ENCODE data around the gene OTOF. TPM values are rescaled to one million over a fixed set of nuclear protein-coding genes. Genes with fewer than 3 reads are reported as not detected.

The OTOF gene
- total and polyA plus RNA-seq, 2 donors (not counting 3 experiments of a cell fraction or from before 2014, with no cell fraction given), result 0.06 to 0.22 TPM

DNA sequence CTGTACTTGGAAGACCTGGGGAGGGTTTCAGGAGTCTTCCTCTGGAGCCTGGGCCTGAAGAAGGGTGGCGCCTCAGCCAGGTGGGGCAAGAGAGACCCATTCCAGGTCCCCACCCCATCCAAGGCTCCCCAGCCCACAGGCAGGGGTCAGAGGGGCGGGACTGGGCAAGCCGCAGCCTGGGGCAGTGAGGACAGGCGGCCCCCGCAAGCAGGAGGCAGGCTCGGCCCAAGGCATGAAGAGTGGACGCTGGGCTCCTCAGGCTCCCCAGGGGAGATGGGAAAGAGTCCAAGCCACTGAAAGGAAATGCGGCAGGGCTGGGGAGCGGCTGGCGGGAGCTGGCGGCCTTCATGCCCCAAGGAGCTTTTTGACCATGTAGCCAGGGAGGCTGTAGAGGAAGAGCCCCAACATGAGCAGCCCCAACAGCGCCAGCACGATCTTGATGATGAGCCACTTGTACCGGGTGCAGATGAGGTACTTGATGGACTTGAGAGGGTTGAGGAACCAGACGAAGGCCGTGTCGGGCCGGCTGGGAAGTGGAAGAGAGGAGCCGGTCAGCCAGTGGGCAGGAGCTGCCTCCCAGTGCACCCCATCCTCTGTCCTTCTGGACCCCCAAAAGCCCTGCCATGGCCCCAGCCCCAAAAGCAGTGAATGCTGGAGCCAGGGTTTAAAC lies 20.1 kb downstream of the OTOF start:
- intact Hi-C loops (cut with micrococcal nuclease) (loop anchor here (1.0 kb wide), 1 partner anchor 113 kb away; no protein-coding TSS in a partner anchor), dilution Hi-C loops (cut with MboI; ENCODE audit: extremely low pct_ligation_motif_present, low sequenced_read_pairs) (no loop called here)
- no TSS peak for BruUV-seq (replicated peaks)
- no peaks in the 10 kb centered on the region for H3K79me2 ChIP-seq (ENCODE audit: control insufficient read depth, insufficient read depth, low read length)
- H3K36me3 ChIP-seq (ENCODE audit: control insufficient read depth in 2 of 2, extremely low read depth in 1 of 2, insufficient read depth in 2 of 2, low read length in 2 of 2), result no peaks in the 10 kb centered on the region
- H2AFZ ChIP-seq (ENCODE audit: low read depth, low read length), result no peak overlapping the region
- DNase-seq (ENCODE audit: low read depth, low spot score) (no peak), FAIRE-seq (no peak)
- TF ChIP-seq, protein P1, sequence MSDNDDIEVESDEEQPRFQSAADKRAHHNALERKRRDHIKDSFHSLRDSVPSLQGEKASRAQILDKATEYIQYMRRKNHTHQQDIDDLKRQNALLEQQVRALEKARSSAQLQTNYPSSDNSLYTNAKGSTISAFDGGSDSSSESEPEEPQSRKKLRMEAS (IDR thresholded peaks at IDR 0.05; ENCODE audit: insufficient read depth, insufficient read length), result no peak
- TF ChIP-seq FOS (IDR thresholded peaks at IDR 0.05; ENCODE audit: borderline replicate concordance, insufficient read depth, low read length) (no peak), POLR2A (IDR thresholded peaks at IDR 0.05; ENCODE audit: low read depth, low read length) (no peak), EZH2 (IDR thresholded peaks at IDR 0.05; ENCODE audit: borderline replicate concordance, low read depth, low read length, severe bottlenecking) (no peak), POLR2AphosphoS5 (IDR thresholded peaks at IDR 0.05; ENCODE audit: insufficient read depth, low read depth, low read length) (no peak), MYC (IDR thresholded peaks at IDR 0.05; ENCODE audit: low read depth, low read length) (no peak), GATA2 (IDR thresholded peaks at IDR 0.05; ENCODE audit: insufficient read depth, insufficient read length, low read depth, low read length) (no peak), JUN (IDR thresholded peaks at IDR 0.05; ENCODE audit: borderline replicate concordance, insufficient read depth, insufficient read length, low read depth) (no peak)
- TF ChIP-seq, protein P2, sequence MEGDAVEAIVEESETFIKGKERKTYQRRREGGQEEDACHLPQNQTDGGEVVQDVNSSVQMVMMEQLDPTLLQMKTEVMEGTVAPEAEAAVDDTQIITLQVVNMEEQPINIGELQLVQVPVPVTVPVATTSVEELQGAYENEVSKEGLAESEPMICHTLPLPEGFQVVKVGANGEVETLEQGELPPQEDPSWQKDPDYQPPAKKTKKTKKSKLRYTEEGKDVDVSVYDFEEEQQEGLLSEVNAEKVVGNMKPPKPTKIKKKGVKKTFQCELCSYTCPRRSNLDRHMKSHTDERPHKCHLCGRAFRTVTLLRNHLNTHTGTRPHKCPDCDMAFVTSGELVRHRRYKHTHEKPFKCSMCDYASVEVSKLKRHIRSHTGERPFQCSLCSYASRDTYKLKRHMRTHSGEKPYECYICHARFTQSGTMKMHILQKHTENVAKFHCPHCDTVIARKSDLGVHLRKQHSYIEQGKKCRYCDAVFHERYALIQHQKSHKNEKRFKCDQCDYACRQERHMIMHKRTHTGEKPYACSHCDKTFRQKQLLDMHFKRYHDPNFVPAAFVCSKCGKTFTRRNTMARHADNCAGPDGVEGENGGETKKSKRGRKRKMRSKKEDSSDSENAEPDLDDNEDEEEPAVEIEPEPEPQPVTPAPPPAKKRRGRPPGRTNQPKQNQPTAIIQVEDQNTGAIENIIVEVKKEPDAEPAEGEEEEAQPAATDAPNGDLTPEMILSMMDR (IDR thresholded peaks at IDR 0.05; ENCODE audit: extremely low read depth in 1 of 2, insufficient read depth in 1 of 2, low read depth in 1 of 2, low read length in 2 of 2), result no peak
- H3K9ac ChIP-seq (replicated peaks; ENCODE audit: extremely low read depth, insufficient read depth, low read length), result no peak overlapping the region
- peaks cover 16% of the 10 kb centered on the region for H3K4me1 ChIP-seq (ENCODE audit: control insufficient read depth, extremely low read depth, insufficient read depth, low read length)
- no peaks in the 10 kb centered on the region for H4K20me1 ChIP-seq (replicated peaks; ENCODE audit: control insufficient read depth, extremely low read depth, insufficient read depth, low read length)
- no peaks in the 10 kb centered on the region for H3K27me3 ChIP-seq (ENCODE audit: control insufficient read depth in 2 of 2, insufficient read depth in 2 of 2, low read length in 2 of 2)
- POLR2A ChIA-PET, result no interaction called here
- no peaks in the 10 kb centered on the region for H3K9me3 ChIP-seq (replicated peaks; ENCODE audit: control insufficient read depth, insufficient read depth, low read length)
- CTCF ChIA-PET, result interaction anchor here (0.5 to 1.3 kb wide), 4 partner anchors 9 to 357 kb away, joined by 3 to 5 read pairs (median 3); no protein-coding TSS in a partner anchor
- no peak overlapping the region for H3K27ac ChIP-seq (ENCODE audit: insufficient read depth, low read depth, low read length)
- no peak overlapping the region for H3K4me3 ChIP-seq (replicated peaks in 1 of 3; ENCODE audit: insufficient read depth in 1 of 3, low read depth in 1 of 3, low read length in 3 of 3)
- H3K9me1 ChIP-seq (replicated peaks; ENCODE audit: control insufficient read depth, extremely low read depth, insufficient read depth, low read length), result no peaks in the 10 kb centered on the region
- H3K4me2 ChIP-seq (ENCODE audit: insufficient read depth, low read length), result no peak overlapping the region

Measured in endothelial cell of umbilical vein (primary cell).